Stimulated activated CD4-positive, alpha-beta T cell treated with anti-CD3 and anti-CD28 coated beads, Interleukin-2, amount 100 ng/mL, for 48 hours (primary cell): ENCODE measurements around the gene SPATA12.

Experiments used
- DNase-seq, 2 donors: peaks; one replicate each; pipeline ENCODE4 v3.0.0-alpha.2; 2020

SPATA12 gene

DNA sequence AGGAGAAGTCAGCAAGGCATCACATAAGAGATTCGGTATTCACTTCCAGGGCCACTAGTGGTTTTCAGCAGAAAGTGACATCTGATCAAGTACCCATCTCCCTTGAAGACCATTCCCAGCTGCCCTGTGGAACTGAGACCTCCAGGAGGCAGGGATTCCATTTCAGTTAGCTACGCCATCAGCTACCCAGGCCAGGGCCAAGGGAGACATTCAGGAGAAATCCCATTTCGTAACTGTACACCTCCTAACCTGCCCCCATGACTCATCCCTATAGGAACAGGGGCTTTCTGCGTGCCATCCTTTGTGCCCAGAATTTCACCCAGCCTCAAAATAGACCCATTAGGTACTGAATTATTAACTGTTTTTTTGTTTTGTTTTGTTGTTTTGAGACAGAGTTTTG, 24.7 kb downstream of the SPATA12 start:
- no peak for DNase-seq

GRCh38 chr3:57086201-57086600, 25.7 kb downstream of the SPATA12 start:
- no peak for DNase-seq

- no peak for DNase-seq
Measured at GRCh38 chr3:57087361-57088092, 27.1 kb downstream of the SPATA12 start.

DNA sequence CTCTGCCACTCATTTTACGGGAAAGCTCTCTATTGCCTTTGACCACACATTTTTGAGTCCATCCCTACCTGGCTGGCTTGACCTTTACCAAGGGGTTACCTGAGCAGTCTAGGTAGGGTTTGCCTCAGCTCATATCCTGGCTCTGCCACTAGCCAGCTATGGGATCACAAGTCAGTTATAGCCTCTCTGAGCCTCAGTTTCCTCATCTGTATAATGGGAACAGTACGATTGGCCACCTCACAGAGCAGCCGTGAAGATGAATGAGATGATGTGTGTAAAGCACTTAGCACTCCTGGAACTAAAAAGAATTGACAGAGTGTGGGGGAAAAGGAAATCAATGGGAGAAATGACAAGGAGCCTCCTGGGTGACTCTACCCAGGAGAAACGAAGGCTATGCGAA, 28.0 kb downstream of the SPATA12 start:
- no peak for DNase-seq

DNA sequence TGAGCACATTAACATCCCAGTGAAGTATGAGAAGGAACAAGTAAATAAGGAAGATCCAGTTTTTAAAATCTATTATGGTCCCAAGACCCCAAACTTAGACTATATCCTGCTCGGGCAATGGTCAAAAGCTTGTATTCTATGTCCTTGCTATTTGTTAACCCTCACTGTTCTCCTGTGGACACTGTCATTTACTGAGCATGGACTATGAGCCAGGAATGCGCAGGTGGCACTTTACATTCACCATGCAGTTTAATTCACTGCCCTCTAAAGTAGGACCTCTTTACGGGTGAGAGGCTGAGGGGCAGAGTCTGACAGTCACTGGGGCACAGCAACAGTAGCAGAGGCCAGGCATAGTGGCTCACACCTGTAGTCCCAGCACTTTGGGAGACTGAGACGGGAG, 28.6 kb downstream of the SPATA12 start:
- DNase-seq, result no peak

GRCh38 chr3:57091521-57092273, 31.2 kb downstream of the SPATA12 start:
- DNase-seq, result no peak

GRCh38 chr3:57093489-57093888, 33.0 kb downstream of the SPATA12 start:
- no peak for DNase-seq

GRCh38 chr3:57093971-57094535, 33.6 kb downstream of the SPATA12 start:
- DNase-seq, result no peak

DNA sequence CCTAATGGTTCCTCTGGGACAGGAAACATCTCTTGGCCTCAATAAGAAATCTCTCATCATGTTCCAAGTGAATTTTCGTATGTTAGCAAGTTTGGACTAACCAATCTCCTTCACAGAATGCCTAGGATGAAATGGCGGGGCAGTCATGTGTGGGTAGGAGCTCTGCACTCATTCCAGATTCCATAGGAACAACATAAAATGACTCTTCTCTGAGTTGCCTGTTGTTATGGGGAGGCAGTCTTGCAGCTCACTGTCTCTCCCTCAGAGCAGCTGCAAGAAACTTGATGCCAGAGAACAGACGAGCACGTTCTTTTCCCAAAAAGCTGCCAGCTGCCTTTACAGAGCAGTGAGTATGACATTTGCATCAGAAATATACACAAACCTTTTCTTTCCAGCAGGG, 34.1 kb downstream of the SPATA12 start:
- no peak for DNase-seq

DNA sequence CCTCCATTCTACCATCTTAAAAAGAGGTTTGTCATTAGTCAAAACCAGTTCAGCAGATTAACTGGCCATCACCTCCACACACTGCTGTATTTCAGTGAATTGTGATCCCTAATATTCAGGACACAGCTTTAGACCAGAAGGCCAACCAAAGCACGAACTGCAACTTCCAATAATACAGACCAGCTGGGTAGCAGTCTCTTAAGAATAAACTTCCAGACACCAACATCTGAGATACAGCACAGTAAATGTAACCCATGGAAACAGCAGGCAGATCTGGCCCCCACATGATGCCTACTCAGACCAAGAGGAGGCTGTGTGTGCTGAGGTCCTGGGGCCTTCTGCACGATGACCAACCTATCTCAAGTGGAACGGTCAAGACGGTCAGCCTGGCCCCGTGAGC, 34.9 kb downstream of the SPATA12 start:
- DNase-seq, result no peak

GRCh38 chr3:57097536-57097935, 37.1 kb downstream of the SPATA12 start:
- no peak for DNase-seq

- DNase-seq, result no peak
Measured at GRCh38 chr3:57098418-57099310, 38.2 kb downstream of the SPATA12 start.

GRCh38 chr3:57100046-57100695, 39.7 kb downstream of the SPATA12 start:
- DNase-seq, result peak; percentile 60 to 63

- DNase-seq, result no peak
Measured at GRCh38 chr3:57105585-57105984, 45.1 kb downstream of the SPATA12 start.

GRCh38 chr3:57108684-57109083, 48.2 kb downstream of the SPATA12 start:
- DNase-seq, result no peak

- no peak for DNase-seq
Measured at GRCh38 chr3:57109437-57110199, 49.2 kb downstream of the SPATA12 start.

DNA sequence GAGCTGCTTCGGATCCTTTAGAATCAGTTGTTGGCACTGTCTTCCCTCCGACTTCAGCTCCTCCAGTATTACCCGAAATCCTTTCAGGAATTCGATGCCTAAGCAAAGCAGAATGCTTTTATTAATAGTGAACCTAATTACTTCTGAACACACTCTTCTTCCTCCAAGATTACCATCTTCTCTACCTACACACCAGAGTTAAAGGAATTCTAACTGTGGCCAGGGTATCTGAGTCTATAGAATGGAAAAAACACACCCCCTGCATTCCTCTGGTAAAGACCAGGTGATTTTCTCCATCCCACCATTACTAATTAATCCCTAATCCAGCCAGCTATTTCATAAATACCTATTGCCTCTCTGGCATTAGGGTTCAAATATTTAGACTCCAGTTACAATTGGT, 49.8 kb downstream of the SPATA12 start:
- DNase-seq, result no peak

DNA sequence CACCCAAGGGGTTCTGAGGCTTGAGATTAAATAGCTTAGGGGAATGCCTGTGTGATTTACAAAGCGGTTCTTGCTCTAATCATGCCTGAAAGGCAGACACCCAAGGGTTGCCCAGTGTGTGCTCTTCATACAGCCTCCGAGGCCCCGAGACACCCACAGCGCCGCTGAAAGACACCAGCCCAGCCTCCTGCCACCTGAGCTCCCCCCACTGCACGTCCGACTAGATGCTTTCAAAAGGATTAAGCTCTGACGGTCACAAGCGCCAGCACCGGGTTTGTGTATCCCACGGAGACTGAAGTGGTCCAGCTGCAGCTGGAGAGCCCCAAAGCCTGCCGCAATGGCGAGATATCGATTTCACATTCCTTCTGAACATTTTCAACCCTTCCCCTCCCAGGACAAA, 50.3 kb downstream of the SPATA12 start:
- no peak for DNase-seq

- no peak for DNase-seq
Measured at GRCh38 chr3:57112206-57112605, 51.7 kb downstream of the SPATA12 start.

- no peak for DNase-seq
Measured at GRCh38 chr3:57116501-57116900, 56.0 kb downstream of the SPATA12 start.

DNA sequence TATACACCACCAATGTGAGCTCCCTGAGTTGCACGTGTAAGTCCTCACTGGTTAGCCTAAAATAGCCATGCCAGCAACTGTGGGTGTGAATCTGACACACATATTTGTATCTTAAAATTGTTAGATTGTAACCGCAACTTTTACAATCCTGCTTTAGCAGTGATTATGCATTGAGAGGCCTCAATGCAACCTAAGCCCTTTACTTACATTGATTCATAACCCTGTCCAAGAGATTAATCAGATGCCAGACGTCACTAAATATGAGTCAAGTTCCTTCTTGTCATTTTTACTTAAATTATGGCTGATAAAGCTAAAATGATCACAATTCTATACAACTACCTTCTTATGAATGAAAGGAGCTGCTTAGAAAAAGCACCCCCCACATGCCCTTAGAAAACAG, 57.8 kb downstream of the SPATA12 start:
- DNase-seq, result no peak

- no peak for DNase-seq
Measured at GRCh38 chr3:57120040-57120439, 59.6 kb downstream of the SPATA12 start.
